Right atrium auricular region (tissue), 2 donors: ENCODE results near the gene TRERF1. TPM values are rescaled to one million over a fixed set of nuclear protein-coding genes. Genes with fewer than 3 reads are reported as not detected.

Experiments
- DNase-seq: peaks from one replicate; pipeline ENCODE4 v3.0.0-alpha.2; 2019; ENCODE audit warnings: low spot score
- H3K27ac ChIP-seq, 2 donors: fragments of 200-600 bp; sonication (generic); 1 replicate in 1 of 2; 2 replicates in 1 of 2; pipeline ENCODE4 v1.5.1; 2016 to 2019
- H3K27me3 ChIP-seq, 2 donors: fragments of 200-600 bp; sonication (generic); one replicate each; pipeline versions ENCODE4 v1.5.1 to v1.6.0; 2017 to 2019
- H3K36me3 ChIP-seq: fragments of 200-600 bp; sonication (generic); one replicate; pipeline ENCODE4 v1.5.1; 2016
- H3K4me1 ChIP-seq, 2 donors: fragments of 200-600 bp; sonication (generic); one replicate each; pipeline versions ENCODE4 v1.5.1 to v1.6.0; 2017 to 2019
- H3K4me3 ChIP-seq, 2 donors: fragments of 200-600 bp; sonication (generic); 1 replicate in 1 of 2; 2 replicates in 1 of 2; pipeline ENCODE4 v1.5.1; 2017 to 2019; ENCODE audit warnings: mild to moderate bottlenecking in 1 of 2, moderate library complexity in 1 of 2
- H3K9me3 ChIP-seq, 2 donors: fragments of 200-600 bp; sonication (generic); one replicate each; pipeline ENCODE4 v1.5.1; 2019
- total RNA-seq, 2 donors: library from RNA; depleted of rRNA; stranded (reverse); fragments of >200 nt; gene quantifications; one replicate each; pipeline ENCODE4 v1.1.0, GENCODE V29; 2016
- TF ChIP-seq, protein P1 (sequence below), 2 donors: fragments of 200-600 bp; sonication (generic); IDR thresholded peaks; one replicate each; pipeline ENCODE4 v1.5.1; 2019; ENCODE audit warnings: antibody characterized with exemption in 2 of 2

Gene TRERF1
- total RNA-seq, 2 donors from 2014 or later: 1.9 to 2.5 TPM

DNA sequence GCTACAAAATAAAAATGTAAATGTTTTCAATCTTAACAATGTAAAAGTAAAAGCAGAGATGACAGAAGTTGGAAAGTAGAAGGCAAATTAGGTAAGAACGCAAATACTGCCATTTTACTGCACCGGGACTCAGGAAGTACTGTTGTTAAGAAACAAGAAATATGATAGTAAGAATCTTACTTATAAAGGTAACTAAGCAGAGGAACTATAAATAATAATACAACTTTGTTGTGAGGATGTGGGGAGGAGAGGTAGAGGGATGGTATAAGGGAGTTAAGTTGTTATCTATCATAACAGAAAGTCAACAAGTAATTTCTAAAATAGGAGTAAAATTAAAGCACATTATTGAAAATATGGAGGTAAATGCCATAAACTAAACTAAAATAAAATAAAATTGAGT, 129.8 kb downstream of the TRERF1 start:
- TF ChIP-seq, protein P1, sequence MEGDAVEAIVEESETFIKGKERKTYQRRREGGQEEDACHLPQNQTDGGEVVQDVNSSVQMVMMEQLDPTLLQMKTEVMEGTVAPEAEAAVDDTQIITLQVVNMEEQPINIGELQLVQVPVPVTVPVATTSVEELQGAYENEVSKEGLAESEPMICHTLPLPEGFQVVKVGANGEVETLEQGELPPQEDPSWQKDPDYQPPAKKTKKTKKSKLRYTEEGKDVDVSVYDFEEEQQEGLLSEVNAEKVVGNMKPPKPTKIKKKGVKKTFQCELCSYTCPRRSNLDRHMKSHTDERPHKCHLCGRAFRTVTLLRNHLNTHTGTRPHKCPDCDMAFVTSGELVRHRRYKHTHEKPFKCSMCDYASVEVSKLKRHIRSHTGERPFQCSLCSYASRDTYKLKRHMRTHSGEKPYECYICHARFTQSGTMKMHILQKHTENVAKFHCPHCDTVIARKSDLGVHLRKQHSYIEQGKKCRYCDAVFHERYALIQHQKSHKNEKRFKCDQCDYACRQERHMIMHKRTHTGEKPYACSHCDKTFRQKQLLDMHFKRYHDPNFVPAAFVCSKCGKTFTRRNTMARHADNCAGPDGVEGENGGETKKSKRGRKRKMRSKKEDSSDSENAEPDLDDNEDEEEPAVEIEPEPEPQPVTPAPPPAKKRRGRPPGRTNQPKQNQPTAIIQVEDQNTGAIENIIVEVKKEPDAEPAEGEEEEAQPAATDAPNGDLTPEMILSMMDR (IDR thresholded peaks at IDR 0.05): no peak

DNA sequence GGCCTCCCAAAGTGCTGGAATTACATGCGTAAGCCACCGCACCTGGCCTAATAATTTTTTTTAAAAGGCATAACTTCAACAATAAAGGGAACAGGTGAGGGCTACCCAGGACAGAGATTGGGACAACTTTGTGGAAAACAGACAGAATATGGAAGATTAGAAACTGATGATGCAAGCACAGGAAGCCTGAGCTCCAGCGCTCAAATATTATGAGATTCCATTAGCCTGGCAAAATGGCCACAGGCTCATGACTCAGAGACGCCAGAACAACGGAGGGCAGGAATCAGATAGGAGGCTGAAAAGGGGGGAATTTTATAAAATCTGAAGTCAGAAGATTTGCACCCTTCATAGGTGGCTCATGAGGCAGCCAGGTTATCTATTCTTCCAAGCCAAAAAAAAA, 131.0 kb downstream of the TRERF1 start:
- H3K27ac ChIP-seq: no peak overlapping the region
- H3K36me3 ChIP-seq: no peaks in the 10 kb centered on the region
- no peaks in the 10 kb centered on the region for H3K4me1 ChIP-seq
- peaks cover 0 to 3% of the 10 kb centered on the region in 2 donors for H3K9me3 ChIP-seq
- no peak overlapping the region for H3K4me3 ChIP-seq
- TF ChIP-seq, protein P1 (IDR thresholded peaks at IDR 0.05): no peak
- no peak for DNase-seq
- H3K27me3 ChIP-seq: no peaks in the 10 kb centered on the region

More for the DNA sequence above, 129.8 kb downstream of the TRERF1 start:
- Histone ChIP-seq H3K27me3 (no peaks in the 10 kb centered on the region), H3K36me3 (no peaks in the 10 kb centered on the region), H3K4me1 (no peaks in the 10 kb centered on the region), H3K4me3 (no peak overlapping the region), H3K27ac (no peak overlapping the region), H3K9me3 (peaks cover 0 to 3% of the 10 kb centered on the region in 2 donors)
- DNase-seq: no peak

DNA sequence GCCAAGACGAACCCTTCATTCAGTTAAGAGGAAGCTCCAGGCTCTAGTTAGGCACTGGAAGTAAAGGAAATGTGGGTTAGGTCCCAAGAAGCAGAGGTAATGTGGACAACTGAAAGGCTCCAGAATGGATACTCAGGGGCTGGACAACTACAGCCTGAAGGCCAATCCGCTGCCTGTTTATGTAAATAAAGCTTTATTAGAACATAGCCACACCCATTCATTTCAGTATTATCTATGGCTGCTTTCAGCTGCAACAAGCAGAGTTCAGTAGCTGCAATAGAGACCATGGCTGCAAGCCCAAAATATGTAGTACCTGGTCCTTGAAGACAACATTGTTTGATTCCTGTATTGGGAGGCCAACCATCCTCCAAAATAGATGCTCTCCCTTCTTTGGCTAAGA, 133.2 kb downstream of the TRERF1 start:
- Histone ChIP-seq H3K36me3 (no peaks in the 10 kb centered on the region), H3K4me3 (no peak overlapping the region)

DNA sequence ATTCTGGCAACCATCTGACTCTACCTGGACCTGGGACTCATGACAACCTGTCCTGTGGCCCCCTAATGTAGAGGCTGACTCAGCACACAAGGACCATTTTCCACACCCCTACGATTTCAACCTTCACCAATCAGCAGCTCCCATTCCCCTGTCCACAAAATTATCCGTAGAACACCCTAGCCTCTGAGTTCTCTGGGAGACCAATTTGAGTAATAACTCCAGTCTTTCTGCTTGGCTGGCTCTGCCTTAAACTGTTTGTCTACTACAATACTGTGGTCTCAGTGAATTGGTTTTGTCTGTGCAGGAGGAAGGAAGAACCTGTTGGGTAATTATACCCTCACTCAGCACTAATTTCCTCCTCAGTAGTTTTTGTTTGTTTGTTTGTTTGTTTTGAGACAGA, 134.7 kb downstream of the TRERF1 start:
- H3K4me3 ChIP-seq: no peak overlapping the region
- no peaks in the 10 kb centered on the region for H3K27me3 ChIP-seq
- H3K9me3 ChIP-seq: no peaks in the 10 kb centered on the region
- no peak for DNase-seq
- H3K4me1 ChIP-seq: peaks cover 0 to 12% of the 10 kb centered on the region in 2 donors
- no peak overlapping the region for H3K27ac ChIP-seq
- TF ChIP-seq, protein P1 (IDR thresholded peaks at IDR 0.05): no peak
- H3K36me3 ChIP-seq: no peaks in the 10 kb centered on the region

More for the DNA sequence above, 133.2 kb downstream of the TRERF1 start:
- Histone ChIP-seq H3K27me3 (no peaks in the 10 kb centered on the region), H3K27ac (no peak overlapping the region), H3K9me3 (no peaks in the 10 kb centered on the region), H3K4me1 (peaks cover 0 to 4% of the 10 kb centered on the region in 2 donors)
- TF ChIP-seq, protein P1 (IDR thresholded peaks at IDR 0.05): no peak
- DNase-seq: no peak

DNA sequence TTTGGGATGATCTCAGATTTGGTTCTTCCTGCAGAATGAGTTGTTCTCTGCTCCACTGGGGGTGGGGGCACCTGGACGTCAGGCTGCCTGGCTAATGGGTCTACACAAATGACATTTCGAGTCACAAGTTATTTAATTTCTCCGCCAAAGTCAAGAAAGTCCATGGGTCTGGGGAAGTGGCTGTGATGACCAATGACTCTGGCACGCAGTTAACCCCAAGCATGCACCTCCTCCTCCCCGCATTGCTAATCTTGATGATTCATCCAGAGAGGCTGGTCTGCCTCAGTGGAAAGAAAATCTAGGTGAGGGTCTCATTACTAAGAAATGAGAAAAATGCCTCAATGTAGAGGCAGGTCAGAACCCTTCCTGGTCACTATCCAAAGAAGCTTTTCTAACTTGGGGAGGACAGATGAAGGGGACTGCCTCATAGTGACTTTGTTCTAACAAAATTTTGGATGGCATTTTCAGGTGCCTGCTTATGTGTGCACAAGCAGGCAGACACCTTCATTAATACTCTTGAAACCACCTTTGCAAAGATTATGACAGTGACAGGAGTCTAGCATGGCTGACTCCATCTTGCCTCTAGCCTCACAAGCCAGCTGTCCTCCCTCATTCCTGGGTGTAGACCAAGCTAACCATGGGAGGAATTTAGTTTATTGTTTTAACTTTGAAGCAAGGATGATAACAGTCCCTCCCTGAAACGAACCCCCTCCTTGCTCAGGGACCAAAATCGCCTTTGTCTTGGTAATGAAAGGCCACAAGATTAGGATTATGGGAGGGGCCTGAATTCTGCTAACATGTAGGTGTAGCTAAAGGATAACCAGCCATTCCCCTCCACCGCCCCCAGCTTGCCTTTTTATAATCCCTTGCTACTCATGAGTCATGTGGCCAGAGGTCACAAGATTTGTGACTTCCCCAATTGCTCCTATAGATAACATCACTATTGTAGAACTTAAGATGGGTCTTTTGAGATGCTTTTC, 135.4 kb downstream of the TRERF1 start:
- Histone ChIP-seq H3K27me3 (no peaks in the 10 kb centered on the region), H3K27ac (no peak overlapping the region), H3K9me3 (no peaks in the 10 kb centered on the region), H3K4me1 (peaks cover 0 to 12% of the 10 kb centered on the region in 2 donors), H3K4me3 (no peak overlapping the region), H3K36me3 (no peaks in the 10 kb centered on the region)
- DNase-seq: no peak
- TF ChIP-seq, protein P1 (IDR thresholded peaks at IDR 0.05): no peak
